B cell (primary cell): ENCODE measurements around the gene NDRG3. TPM values are rescaled to one million over a fixed set of nuclear protein-coding genes. Genes with fewer than 3 reads are reported as not detected.

Experiments
- ATAC-seq: fragments of 200-7000 bp; cut with Tn5 transposase; one replicate; pipeline ENCODE4 v1.10.0; 2021; ENCODE audit warnings: low read depth, mild to moderate bottlenecking, moderate number of reproducible peaks, moderate library complexity
- CTCF ChIA-PET: fragments of 350-600 bp; sonication (Branson Sonifier 250); formaldehyde crosslinking; loops from one replicate; lab custom pipeline; 2021; ENCODE audit warnings: antibody characterized with exemption, inconsistent platforms; lab: Charles Lee
- POLR2A ChIA-PET: fragments of 350-600 bp; sonication (Branson Sonifier 250); formaldehyde crosslinking; loops from one replicate; lab custom pipeline; 2021; ENCODE audit warnings: antibody characterized with exemption; lab: Charles Lee
- DNase-seq: peaks from one replicate; pipeline ENCODE4 v3.0.0; 2013
- H2AFZ ChIP-seq: 2 replicates; pipeline ENCODE4 v1.6.1; 2012; ENCODE audit warnings: mild to moderate bottlenecking, low read depth, low read length; ENCODE audit not compliant: insufficient read depth, poor library complexity, severe bottlenecking
- H3K27ac ChIP-seq, 2 donors: 1 replicate in 1 of 2; 2 replicates in 1 of 2; pipeline ENCODE4 v1.5.1; 2012 to 2013; ENCODE audit warnings: low read length in 2 of 2, mild to moderate bottlenecking in 2 of 2, moderate library complexity in 1 of 2
- H3K27me3 ChIP-seq, 4 experiments: fragments of 200-600 bp in 1 of 4; sonication (generic) in 1 of 4; replicated peaks in 1 of 4; 1 replicate in 2 of 4; 2 replicates in 2 of 4; pipeline versions ENCODE4 v1.6.1 to v1.7.0; 2013 to 2016; ENCODE audit warnings: low read length in 3 of 4, mild to moderate bottlenecking in 2 of 4, mixed read lengths in 1 of 4, moderate library complexity in 1 of 4; ENCODE audit not compliant: insufficient read depth in 4 of 4, control insufficient read depth in 3 of 4; ENCODE audit errors: control extremely low read depth in 1 of 4
- H3K36me3 ChIP-seq, 2 experiments: replicated peaks in 1 of 2; 1 replicate in 1 of 2; 2 replicates in 1 of 2; pipeline versions ENCODE4 v1.6.1 to v1.7.1; 2013; ENCODE audit warnings: low read length in 1 of 2; ENCODE audit not compliant: insufficient read depth in 2 of 2, control insufficient read depth in 1 of 2; ENCODE audit errors: control extremely low read depth in 1 of 2, extremely low read depth in 1 of 2
- H3K4me1 ChIP-seq, 2 donors: fragments of 200-600 bp in 1 of 2; sonication (generic) in 1 of 2; 1 replicate in 1 of 2; 2 replicates in 1 of 2; pipeline versions ENCODE4 v1.5.1 to v1.6.1; 2013 to 2017; ENCODE audit warnings: low read length in 2 of 2; ENCODE audit not compliant: control insufficient read depth in 2 of 2, insufficient read depth in 2 of 2
- H3K4me2 ChIP-seq: replicated peaks from 2 replicates; pipeline ENCODE3; 2012; ENCODE audit warnings: mild to moderate bottlenecking, low read depth, low read length; ENCODE audit not compliant: poor library complexity, severe bottlenecking
- H3K4me3 ChIP-seq, 5 experiments: fragments of 200-600 bp in 1 of 5; sonication (generic) in 1 of 5; 1 replicate in 3 of 5; 2 replicates in 2 of 5; pipeline versions ENCODE4 v1.5.1 to v1.7.0; 2011 to 2016; ENCODE audit warnings: low read length in 4 of 5, mild to moderate bottlenecking in 4 of 5, low read depth in 2 of 5, control low read depth in 1 of 5, moderate library complexity in 1 of 5; ENCODE audit not compliant: insufficient read depth in 1 of 5; ENCODE audit errors: control extremely low read depth in 1 of 5, extremely low read depth in 1 of 5
- H3K79me2 ChIP-seq: fragments of 200-600 bp; sonication (generic); one replicate; pipeline ENCODE4 v1.6.0; 2016; ENCODE audit warnings: low read length; ENCODE audit not compliant: control insufficient read depth, insufficient read depth
- H3K9ac ChIP-seq: fragments of 200-600 bp; sonication (generic); 2 replicates; pipeline ENCODE4 v1.6.1; 2017; ENCODE audit warnings: mild to moderate bottlenecking, low read length, moderate library complexity
- H3K9me3 ChIP-seq, 3 donors: one replicate each; pipeline versions ENCODE4 v1.6.1 to v1.7.1; 2013; ENCODE audit warnings: low read length in 2 of 3; ENCODE audit not compliant: control insufficient read depth in 2 of 3, insufficient read depth in 1 of 3; ENCODE audit errors: control extremely low read depth in 1 of 3
- H4K20me1 ChIP-seq: 2 replicates; pipeline ENCODE4 v1.6.0; 2012; ENCODE audit warnings: mild to moderate bottlenecking, low read length; ENCODE audit not compliant: insufficient read depth, control insufficient read depth, poor library complexity, severe bottlenecking
- H3K27ac Mint-ChIP-seq: one replicate; pipeline ENCODE4 v1.8.0; 2021; ENCODE audit warnings: mixed read lengths
- H3K27me3 Mint-ChIP-seq: one replicate; pipeline ENCODE4 v1.8.0; 2021; ENCODE audit warnings: mixed read lengths
- H3K4me1 Mint-ChIP-seq: one replicate; pipeline ENCODE4 v1.8.0; 2021; ENCODE audit warnings: mixed read lengths
- H3K4me3 Mint-ChIP-seq: one replicate; pipeline ENCODE4 v1.8.0; 2021; ENCODE audit warnings: mixed read lengths
- H3K9me3 Mint-ChIP-seq: one replicate; pipeline ENCODE4 v1.8.0; 2022; ENCODE audit warnings: mixed read lengths; ENCODE audit not compliant: insufficient read depth
- CTCF ChIP-seq: fragments of 200-600 bp; IDR thresholded peaks from one replicate; pipeline ENCODE4 v1.8.0; 2022; ENCODE audit warnings: antibody characterized with exemption, mild to moderate bottlenecking
- EZH2 ChIP-seq: IDR thresholded peaks from 2 replicates; pipeline ENCODE4 v1.6.1; 2012; ENCODE audit warnings: borderline replicate concordance, low read depth, mild to moderate bottlenecking, moderate library complexity, low read length; ENCODE audit not compliant: insufficient read depth, poor library complexity, severe bottlenecking
- WGBS: methylation state at CpG from one replicate; pipeline ENCODE4 v1.1.5; 2013; ENCODE audit warnings: missing lambda C conversion rate; ENCODE audit not compliant: insufficient coverage; 5-methylcytosine and 5-hydroxymethylcytosine counted together
- intact Hi-C: fragments of 100-400 bp; cut with micrococcal nuclease; formaldehyde crosslinking; loops from one replicate; pipeline ENCODE4 v1.10.0; 2022
- polyA plus RNA-seq: library from polyadenylated mRNA; depleted of rRNA; stranded (reverse); fragments of >200 nt; gene quantifications from 2 replicates; pipeline ENCODE4 v1.2.3, GENCODE V29; 2012
- total RNA-seq, 2 donors: library from RNA; stranded (reverse); fragments of 120-200 nt in 1 of 2; gene quantifications; 1 replicate in 1 of 2; 2 replicates in 1 of 2; pipeline versions ENCODE4 v1.2.3 to v1.2.4, GENCODE V29; 2013 to 2022

NDRG3 gene
- total and polyA plus RNA-seq, 2 donors (not counting 1 experiment from before 2014, with no cell fraction given): 15.7 to 26.1 TPM

- 100% methylated on average over 2 of the region's 4 CpGs for WGBS
- CTCF ChIA-PET: no interaction called here
- peaks cover 9 to 25% of the 10 kb centered on the region in 2 experiments for H3K36me3 ChIP-seq
- no peak overlapping the region for H3K4me2 ChIP-seq
- H3K27me3 Mint-ChIP-seq: no peaks in the 10 kb centered on the region
- H3K4me1 ChIP-seq: no peaks in the 10 kb centered on the region
- no peak overlapping the region for H3K9ac ChIP-seq
- no peaks in the 10 kb centered on the region for H3K9me3 Mint-ChIP-seq
- H4K20me1 ChIP-seq: no peaks in the 10 kb centered on the region
- H2AFZ ChIP-seq: no peak overlapping the region
- intact Hi-C loops: no loop called here
- no peaks in the 10 kb centered on the region for H3K27me3 ChIP-seq
- no peak overlapping the region for H3K4me3 Mint-ChIP-seq
- H3K4me3 ChIP-seq: no peak overlapping the region
- no peaks in the 10 kb centered on the region for H3K9me3 ChIP-seq
- H3K4me1 Mint-ChIP-seq: no peaks in the 10 kb centered on the region
- DNase-seq (no peak), ATAC-seq (no peak)
- POLR2A ChIA-PET: no interaction called here
- no peaks in the 10 kb centered on the region for H3K79me2 ChIP-seq
- H3K27ac ChIP-seq: no peak overlapping the region
- TF ChIP-seq CTCF: no peak
- no peak for TF ChIP-seq EZH2
- H3K27ac Mint-ChIP-seq: no peak overlapping the region
Measured at GRCh38 chr20:36686944-36687343, 58.9 kb downstream of the NDRG3 start.

GRCh38 chr20:36686504-36686903 lies 59.4 kb downstream of the NDRG3 start:
- Histone ChIP-seq H3K79me2 (no peaks in the 10 kb centered on the region), H3K9me3 (no peaks in the 10 kb centered on the region), H3K4me1 (no peaks in the 10 kb centered on the region), H3K36me3 (peaks cover 9 to 25% of the 10 kb centered on the region in 2 experiments), H3K4me2 (no peak overlapping the region), H3K27ac (no peak overlapping the region), H3K9ac (no peak overlapping the region), H3K4me3 (no peak overlapping the region), H4K20me1 (no peaks in the 10 kb centered on the region), H2AFZ (no peak overlapping the region), H3K27me3 (no peaks in the 10 kb centered on the region)
- no peak for ATAC-seq
- H3K27me3 Mint-ChIP-seq: no peaks in the 10 kb centered on the region
- no peak overlapping the region for H3K4me3 Mint-ChIP-seq
- CTCF ChIA-PET: no interaction called here
- intact Hi-C loops: no loop called here
- TF ChIP-seq CTCF (no peak), EZH2 (no peak)
- H3K27ac Mint-ChIP-seq: no peak overlapping the region
- no peak for DNase-seq
- H3K4me1 Mint-ChIP-seq: no peaks in the 10 kb centered on the region
- no CpG with 5 or more reads among the region's 2 CpGs for WGBS
- H3K9me3 Mint-ChIP-seq: no peaks in the 10 kb centered on the region
- POLR2A ChIA-PET: no interaction called here
